BE2C (cell line): ENCODE measurements around the gene LRMDA.

Source experiments
- DNase-seq: peaks from one replicate; pipeline ENCODE4 v3.0.0-alpha.2; 2020
- H3K27me3 ChIP-seq: fragments of 250-450 bp; sonication (Bioruptor Pico); 2 replicates; pipeline ENCODE4 v1.5.1; 2020; ENCODE audit warnings: mild to moderate bottlenecking
- H3K36me3 ChIP-seq: fragments of 250-450 bp; sonication (Bioruptor Pico); 2 replicates; pipeline ENCODE4 v1.5.1; 2020; ENCODE audit warnings: mild to moderate bottlenecking
- H3K4me1 ChIP-seq: fragments of 250-450 bp; sonication (Bioruptor Pico); 2 replicates; pipeline ENCODE4 v1.5.1; 2020
- H3K4me3 ChIP-seq: 2 replicates; pipeline ENCODE4 v1.5.1; 2011; ENCODE audit warnings: low read depth, low read length
- H3K9me3 ChIP-seq: fragments of 250-450 bp; sonication (Bioruptor Pico); 2 replicates; pipeline ENCODE4 v1.5.1; 2020
- CTCF ChIP-seq: IDR thresholded peaks from 2 replicates; pipeline ENCODE4 v1.5.1; 2012; ENCODE audit warnings: mild to moderate bottlenecking, low read depth, low read length

LRMDA gene

GRCh38 chr10:76068856-76069255, 637.4 kb downstream of the LRMDA start:
- Histone ChIP-seq H3K27me3 (no peaks in the 10 kb centered on the region), H3K4me3 (no peak overlapping the region), H3K9me3 (no peaks in the 10 kb centered on the region; the same call in 1 of the 2 replicates), H3K4me1 (no peaks in the 10 kb centered on the region), H3K36me3 (no peaks in the 10 kb centered on the region)
- DNase-seq, result no peak
- no peak for TF ChIP-seq CTCF

- DNase-seq, result no peak
- no peak overlapping the region for H3K4me3 ChIP-seq
Measured at GRCh38 chr10:76070916-76071315, 639.5 kb downstream of the LRMDA start.

GRCh38 chr10:76071653-76072365, 640.4 kb downstream of the LRMDA start:
- Histone ChIP-seq H3K9me3 (no peaks in the 10 kb centered on the region; the same call in 1 of the 2 replicates), H3K27me3 (no peaks in the 10 kb centered on the region), H3K36me3 (no peaks in the 10 kb centered on the region), H3K4me3 (no peak overlapping the region), H3K4me1 (no peaks in the 10 kb centered on the region)
- DNase-seq, result no peak
- no peak for TF ChIP-seq CTCF

More at GRCh38 chr10:76070916-76071315, 639.5 kb downstream of the LRMDA start:
- Histone ChIP-seq H3K4me1 (no peaks in the 10 kb centered on the region), H3K27me3 (no peaks in the 10 kb centered on the region), H3K9me3 (no peaks in the 10 kb centered on the region; the same call in 1 of the 2 replicates), H3K36me3 (no peaks in the 10 kb centered on the region)
- no peak for TF ChIP-seq CTCF

GRCh38 chr10:76072384-76072783, 641.0 kb downstream of the LRMDA start:
- Histone ChIP-seq H3K4me1 (no peaks in the 10 kb centered on the region), H3K9me3 (no peaks in the 10 kb centered on the region; the same call in 1 of the 2 replicates), H3K4me3 (no peak overlapping the region), H3K36me3 (no peaks in the 10 kb centered on the region), H3K27me3 (no peaks in the 10 kb centered on the region)
- no peak for TF ChIP-seq CTCF
- no peak for DNase-seq

GRCh38 chr10:76073524-76073923, 642.1 kb downstream of the LRMDA start:
- no peaks in the 10 kb centered on the region; the same call in 1 of the 2 replicates for H3K9me3 ChIP-seq
- H3K27me3 ChIP-seq, result no peaks in the 10 kb centered on the region
- TF ChIP-seq CTCF, result no peak
- H3K4me3 ChIP-seq, result no peak overlapping the region
- DNase-seq, result no peak
- H3K4me1 ChIP-seq, result no peaks in the 10 kb centered on the region
- no peaks in the 10 kb centered on the region for H3K36me3 ChIP-seq

GRCh38 chr10:76074659-76075058, 643.2 kb downstream of the LRMDA start:
- no peak for DNase-seq
- H3K4me1 ChIP-seq, result no peaks in the 10 kb centered on the region

More at GRCh38 chr10:76074659-76075058, 643.2 kb downstream of the LRMDA start:
- Histone ChIP-seq H3K36me3 (no peaks in the 10 kb centered on the region), H3K9me3 (no peaks in the 10 kb centered on the region; the same call in 1 of the 2 replicates), H3K4me3 (no peak overlapping the region), H3K27me3 (no peaks in the 10 kb centered on the region)
- no peak for TF ChIP-seq CTCF
